ENCODE results near the gene SMYD3. TPM values are rescaled to one million over a fixed set of nuclear protein-coding genes. Genes with fewer than 3 reads are reported as not detected.

SMYD3 gene
- total RNA-seq, 1 experiment from 2014 or later = 17.4 TPM

- no peak for DNase-seq (ENCODE audit: low read depth, low spot score)
- CTCF ChIA-PET = no interaction called here
- no peaks in the 10 kb centered on the region for H3K9me3 ChIP-seq (ENCODE audit: control insufficient read depth, insufficient read depth, low read depth, low read length)
- no peak overlapping the region for H3K4me3 ChIP-seq (ENCODE audit: low read depth in 2 of 2, low read length in 2 of 2)
- no peak overlapping the region for H3K27ac ChIP-seq (ENCODE audit: low read length)
- intact Hi-C loops (cut with micrococcal nuclease; ENCODE audit: unreplicated experiment) = no loop called here
- H3K4me1 ChIP-seq (ENCODE audit: control insufficient read depth, insufficient read depth, low read length) = no peaks in the 10 kb centered on the region
- H3K36me3 ChIP-seq (ENCODE audit: control insufficient read depth, insufficient read depth, low read length) = no peaks in the 10 kb centered on the region
- H3K27me3 ChIP-seq (ENCODE audit: control insufficient read depth, insufficient read depth, low read length) = no peaks in the 10 kb centered on the region
- in situ Hi-C loops (cut with HindIII; ENCODE audit: low pct_unique_long_range_greater_than_20kb, low sequenced_read_pairs) = no loop called here
- no peak for ATAC-seq
- BruUV-seq (replicated peaks) = no TSS peak
- TF ChIP-seq POLR2AphosphoS5 (IDR thresholded peaks at IDR 0.05; ENCODE audit: low read depth, low read length) (no peak), SIN3A (IDR thresholded peaks at IDR 0.05; ENCODE audit: borderline replicate concordance, insufficient read depth, low read depth, low read length) (no peak), TCF7L2 (IDR thresholded peaks at IDR 0.05; ENCODE audit: low read depth, low read length) (no peak)
- TF ChIP-seq, protein P1, sequence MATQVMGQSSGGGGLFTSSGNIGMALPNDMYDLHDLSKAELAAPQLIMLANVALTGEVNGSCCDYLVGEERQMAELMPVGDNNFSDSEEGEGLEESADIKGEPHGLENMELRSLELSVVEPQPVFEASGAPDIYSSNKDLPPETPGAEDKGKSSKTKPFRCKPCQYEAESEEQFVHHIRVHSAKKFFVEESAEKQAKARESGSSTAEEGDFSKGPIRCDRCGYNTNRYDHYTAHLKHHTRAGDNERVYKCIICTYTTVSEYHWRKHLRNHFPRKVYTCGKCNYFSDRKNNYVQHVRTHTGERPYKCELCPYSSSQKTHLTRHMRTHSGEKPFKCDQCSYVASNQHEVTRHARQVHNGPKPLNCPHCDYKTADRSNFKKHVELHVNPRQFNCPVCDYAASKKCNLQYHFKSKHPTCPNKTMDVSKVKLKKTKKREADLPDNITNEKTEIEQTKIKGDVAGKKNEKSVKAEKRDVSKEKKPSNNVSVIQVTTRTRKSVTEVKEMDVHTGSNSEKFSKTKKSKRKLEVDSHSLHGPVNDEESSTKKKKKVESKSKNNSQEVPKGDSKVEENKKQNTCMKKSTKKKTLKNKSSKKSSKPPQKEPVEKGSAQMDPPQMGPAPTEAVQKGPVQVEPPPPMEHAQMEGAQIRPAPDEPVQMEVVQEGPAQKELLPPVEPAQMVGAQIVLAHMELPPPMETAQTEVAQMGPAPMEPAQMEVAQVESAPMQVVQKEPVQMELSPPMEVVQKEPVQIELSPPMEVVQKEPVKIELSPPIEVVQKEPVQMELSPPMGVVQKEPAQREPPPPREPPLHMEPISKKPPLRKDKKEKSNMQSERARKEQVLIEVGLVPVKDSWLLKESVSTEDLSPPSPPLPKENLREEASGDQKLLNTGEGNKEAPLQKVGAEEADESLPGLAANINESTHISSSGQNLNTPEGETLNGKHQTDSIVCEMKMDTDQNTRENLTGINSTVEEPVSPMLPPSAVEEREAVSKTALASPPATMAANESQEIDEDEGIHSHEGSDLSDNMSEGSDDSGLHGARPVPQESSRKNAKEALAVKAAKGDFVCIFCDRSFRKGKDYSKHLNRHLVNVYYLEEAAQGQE (IDR thresholded peaks at IDR 0.05; ENCODE audit: insufficient read depth in 1 of 2, low read depth in 2 of 2, low read length in 1 of 2) = no peak
- TF ChIP-seq, protein P2, sequence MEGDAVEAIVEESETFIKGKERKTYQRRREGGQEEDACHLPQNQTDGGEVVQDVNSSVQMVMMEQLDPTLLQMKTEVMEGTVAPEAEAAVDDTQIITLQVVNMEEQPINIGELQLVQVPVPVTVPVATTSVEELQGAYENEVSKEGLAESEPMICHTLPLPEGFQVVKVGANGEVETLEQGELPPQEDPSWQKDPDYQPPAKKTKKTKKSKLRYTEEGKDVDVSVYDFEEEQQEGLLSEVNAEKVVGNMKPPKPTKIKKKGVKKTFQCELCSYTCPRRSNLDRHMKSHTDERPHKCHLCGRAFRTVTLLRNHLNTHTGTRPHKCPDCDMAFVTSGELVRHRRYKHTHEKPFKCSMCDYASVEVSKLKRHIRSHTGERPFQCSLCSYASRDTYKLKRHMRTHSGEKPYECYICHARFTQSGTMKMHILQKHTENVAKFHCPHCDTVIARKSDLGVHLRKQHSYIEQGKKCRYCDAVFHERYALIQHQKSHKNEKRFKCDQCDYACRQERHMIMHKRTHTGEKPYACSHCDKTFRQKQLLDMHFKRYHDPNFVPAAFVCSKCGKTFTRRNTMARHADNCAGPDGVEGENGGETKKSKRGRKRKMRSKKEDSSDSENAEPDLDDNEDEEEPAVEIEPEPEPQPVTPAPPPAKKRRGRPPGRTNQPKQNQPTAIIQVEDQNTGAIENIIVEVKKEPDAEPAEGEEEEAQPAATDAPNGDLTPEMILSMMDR (IDR thresholded peaks at IDR 0.05) = no peak
- POLR2A ChIA-PET = no interaction called here
Measured at GRCh38 chr1:246199086-246199645, 307.9 kb downstream of the SMYD3 start.

DNA sequence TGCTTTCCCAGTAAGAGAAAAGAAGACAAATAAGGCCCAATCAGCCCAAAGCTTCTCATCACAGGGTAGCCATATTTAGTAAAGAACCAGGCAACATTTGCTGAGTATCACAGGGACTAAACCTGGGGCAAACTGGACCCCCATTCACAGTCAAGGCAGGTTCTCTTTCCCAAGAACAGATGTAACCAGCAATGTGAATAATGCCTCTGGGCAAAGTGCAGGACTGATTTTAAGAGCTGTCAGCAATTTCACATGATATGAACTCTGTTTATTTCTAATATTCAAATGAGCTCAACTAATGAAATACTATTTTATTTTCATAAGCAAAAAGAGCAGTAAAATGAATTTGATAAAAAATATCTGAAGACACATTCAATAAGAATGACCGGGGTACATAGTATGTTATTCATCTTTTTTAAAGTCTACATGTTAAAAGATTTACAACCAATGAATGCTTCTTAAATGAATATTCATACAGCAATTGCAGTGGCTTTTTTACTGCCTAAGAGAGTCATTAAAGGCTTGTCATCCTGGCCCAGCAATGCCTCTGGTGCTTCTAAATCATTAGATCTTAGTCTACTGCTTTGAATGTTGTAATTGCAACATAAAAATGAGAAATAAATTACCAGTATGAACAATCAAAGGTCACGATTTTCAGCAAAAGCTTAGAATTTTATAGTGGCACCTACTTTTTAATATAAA is 308.8 kb downstream of the SMYD3 start:
- Histone ChIP-seq H3K27me3 (ENCODE audit: control insufficient read depth, insufficient read depth, low read length) (no peaks in the 10 kb centered on the region), H3K4me3 (ENCODE audit: low read depth in 2 of 2, low read length in 2 of 2) (no peak overlapping the region), H3K4me1 (ENCODE audit: control insufficient read depth, insufficient read depth, low read length) (no peaks in the 10 kb centered on the region), H3K36me3 (ENCODE audit: control insufficient read depth, insufficient read depth, low read length) (no peaks in the 10 kb centered on the region), H3K9me3 (ENCODE audit: control insufficient read depth, insufficient read depth, low read depth, low read length) (no peaks in the 10 kb centered on the region), H3K27ac (ENCODE audit: low read length) (no peak overlapping the region)
- ChIA-PET CTCF (no interaction called here), POLR2A (no interaction called here)
- no peak for ATAC-seq
- in situ Hi-C loops (cut with HindIII; ENCODE audit: low pct_unique_long_range_greater_than_20kb, low sequenced_read_pairs) = no loop called here
- BruUV-seq (replicated peaks) = no TSS peak
- intact Hi-C loops (cut with micrococcal nuclease; ENCODE audit: unreplicated experiment) = no loop called here
- no peak for DNase-seq (ENCODE audit: low read depth, low spot score)
- no peak for TF ChIP-seq SIN3A (IDR thresholded peaks at IDR 0.05; ENCODE audit: borderline replicate concordance, insufficient read depth, low read depth, low read length)
- no peak for TF ChIP-seq POLR2AphosphoS5 (IDR thresholded peaks at IDR 0.05; ENCODE audit: low read depth, low read length)
- TF ChIP-seq, protein P2 (IDR thresholded peaks at IDR 0.05) = no peak
- no peak for TF ChIP-seq TCF7L2 (IDR thresholded peaks at IDR 0.05; ENCODE audit: low read depth, low read length)
- TF ChIP-seq, protein P1 (IDR thresholded peaks at IDR 0.05; ENCODE audit: insufficient read depth in 1 of 2, low read depth in 2 of 2, low read length in 1 of 2) = no peak

All from Panc1 (cell line).